Upper lobe of right lung (tissue), 1 donor: ENCODE data around the gene DPH2. TPM values are rescaled to one million over a fixed set of nuclear protein-coding genes. Genes with fewer than 3 reads are reported as not detected.

Experiments
- ATAC-seq: fragments of 200-7000 bp; cut with Tn5 transposase; one replicate; pipeline ENCODE4 v1.9.1; 2020; ENCODE audit warnings: mild to moderate bottlenecking, moderate library complexity
- DNase-seq: peaks from one replicate; pipeline ENCODE4 v3.0.0-alpha.2; 2020
- H3K27ac ChIP-seq: fragments of 200-600 bp; one replicate; pipeline ENCODE4 v1.8.0; 2022
- H3K27me3 ChIP-seq: fragments of 200-600 bp; one replicate; pipeline ENCODE4 v1.8.0; 2022; ENCODE audit warnings: mild to moderate bottlenecking
- H3K36me3 ChIP-seq: fragments of 200-600 bp; one replicate; pipeline ENCODE4 v1.8.0; 2022
- H3K4me1 ChIP-seq: fragments of 200-600 bp; one replicate; pipeline ENCODE4 v1.8.0; 2022
- H3K4me3 ChIP-seq: fragments of 200-600 bp; one replicate; pipeline ENCODE4 v1.8.0; 2022; ENCODE audit warnings: mild to moderate bottlenecking
- H3K9me3 ChIP-seq: fragments of 200-600 bp; one replicate; pipeline ENCODE4 v1.8.0; 2022
- intact Hi-C: fragments of 100-400 bp; cut with DNase I; formaldehyde crosslinking; loops from one replicate; pipeline ENCODE4 v1.11.0; 2022
- total RNA-seq: library from RNA; stranded (reverse); fragmentation: NEBNext Ultra II Directional; extraction: Animal tissue kit (Norgen Biotek cat#: 25700); gene quantifications from one replicate; pipeline ENCODE4 v1.2.1, GENCODE V29; 2021
- TF ChIP-seq, protein P1 (sequence below): fragments of 200-600 bp; IDR thresholded peaks from one replicate; pipeline ENCODE4 v1.8.0; 2022; ENCODE audit warnings: antibody characterized with exemption
- donor health status: DM: no; HTN: yes; CAD: no; lungs with severe emphysema.

The DPH2 gene
- total RNA-seq, 1 donor from 2014 or later, result 18.8 TPM

DNA sequence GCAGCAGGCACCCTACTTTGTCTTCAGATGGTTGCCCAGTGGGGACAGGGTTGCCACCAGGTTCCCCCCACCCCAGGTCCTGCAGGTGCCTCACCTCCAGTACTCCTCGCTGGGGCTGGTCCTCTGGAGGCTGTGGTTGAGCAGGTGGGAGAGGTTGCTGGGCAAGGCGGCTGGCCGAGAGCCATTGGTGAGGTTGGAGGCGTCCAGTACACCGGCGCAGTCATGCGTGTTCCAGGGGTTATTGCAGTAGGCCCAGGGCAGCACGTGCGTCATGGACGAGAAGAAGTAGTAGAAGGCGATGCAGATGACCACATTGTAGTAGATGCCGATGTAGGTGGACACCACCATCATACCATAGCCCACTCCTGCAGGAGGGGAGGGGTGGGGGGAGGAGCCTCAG is 38.4 kb downstream of the DPH2 start:
- no peaks in the 10 kb centered on the region for H3K36me3 ChIP-seq
- no peak overlapping the region for H3K4me3 ChIP-seq
- H3K9me3 ChIP-seq, result no peaks in the 10 kb centered on the region
- TF ChIP-seq, protein P1, sequence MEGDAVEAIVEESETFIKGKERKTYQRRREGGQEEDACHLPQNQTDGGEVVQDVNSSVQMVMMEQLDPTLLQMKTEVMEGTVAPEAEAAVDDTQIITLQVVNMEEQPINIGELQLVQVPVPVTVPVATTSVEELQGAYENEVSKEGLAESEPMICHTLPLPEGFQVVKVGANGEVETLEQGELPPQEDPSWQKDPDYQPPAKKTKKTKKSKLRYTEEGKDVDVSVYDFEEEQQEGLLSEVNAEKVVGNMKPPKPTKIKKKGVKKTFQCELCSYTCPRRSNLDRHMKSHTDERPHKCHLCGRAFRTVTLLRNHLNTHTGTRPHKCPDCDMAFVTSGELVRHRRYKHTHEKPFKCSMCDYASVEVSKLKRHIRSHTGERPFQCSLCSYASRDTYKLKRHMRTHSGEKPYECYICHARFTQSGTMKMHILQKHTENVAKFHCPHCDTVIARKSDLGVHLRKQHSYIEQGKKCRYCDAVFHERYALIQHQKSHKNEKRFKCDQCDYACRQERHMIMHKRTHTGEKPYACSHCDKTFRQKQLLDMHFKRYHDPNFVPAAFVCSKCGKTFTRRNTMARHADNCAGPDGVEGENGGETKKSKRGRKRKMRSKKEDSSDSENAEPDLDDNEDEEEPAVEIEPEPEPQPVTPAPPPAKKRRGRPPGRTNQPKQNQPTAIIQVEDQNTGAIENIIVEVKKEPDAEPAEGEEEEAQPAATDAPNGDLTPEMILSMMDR, result no peak
- no peaks in the 10 kb centered on the region for H3K4me1 ChIP-seq
- DNase-seq (no peak), ATAC-seq (no peak)
- H3K27ac ChIP-seq, result no peak overlapping the region
- no peaks in the 10 kb centered on the region for H3K27me3 ChIP-seq
- intact Hi-C loops, result no loop called here

DNA sequence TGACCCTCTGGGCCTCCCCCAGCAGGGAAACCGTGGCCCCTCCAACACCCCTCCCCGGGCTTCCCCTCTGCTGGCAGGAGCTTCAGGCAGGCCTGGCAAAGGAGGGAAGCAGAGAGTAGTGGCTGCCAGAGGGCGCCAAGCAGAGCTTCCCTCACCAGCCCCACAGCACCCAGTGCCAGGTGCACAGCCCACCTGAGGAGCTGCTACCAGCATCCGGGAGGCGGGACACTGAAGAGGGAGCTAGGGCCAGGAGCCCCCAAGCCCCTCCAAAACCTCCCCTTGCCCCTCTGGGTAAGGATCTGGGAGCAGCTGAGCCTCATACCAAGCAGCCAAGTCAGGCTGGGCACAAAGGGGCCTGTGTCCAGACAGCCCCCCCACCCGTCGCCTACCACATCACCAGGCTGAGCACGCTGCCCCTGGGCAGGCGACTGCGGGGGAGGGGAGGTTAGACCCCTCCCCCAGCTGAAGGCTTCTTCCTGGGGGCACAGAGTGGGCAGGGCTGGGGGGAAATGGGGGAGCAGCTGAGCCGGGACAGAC is 41.2 kb downstream of the DPH2 start:
- H3K9me3 ChIP-seq, result no peaks in the 10 kb centered on the region
- H3K27me3 ChIP-seq, result no peaks in the 10 kb centered on the region
- ATAC-seq, result no peak
- no peak overlapping the region for H3K27ac ChIP-seq
- no peaks in the 10 kb centered on the region for H3K4me1 ChIP-seq
- no peak overlapping the region for H3K4me3 ChIP-seq
- no peak for DNase-seq
- H3K36me3 ChIP-seq, result no peaks in the 10 kb centered on the region
- intact Hi-C loops, result no loop called here
- TF ChIP-seq, protein P1, result no peak

DNA sequence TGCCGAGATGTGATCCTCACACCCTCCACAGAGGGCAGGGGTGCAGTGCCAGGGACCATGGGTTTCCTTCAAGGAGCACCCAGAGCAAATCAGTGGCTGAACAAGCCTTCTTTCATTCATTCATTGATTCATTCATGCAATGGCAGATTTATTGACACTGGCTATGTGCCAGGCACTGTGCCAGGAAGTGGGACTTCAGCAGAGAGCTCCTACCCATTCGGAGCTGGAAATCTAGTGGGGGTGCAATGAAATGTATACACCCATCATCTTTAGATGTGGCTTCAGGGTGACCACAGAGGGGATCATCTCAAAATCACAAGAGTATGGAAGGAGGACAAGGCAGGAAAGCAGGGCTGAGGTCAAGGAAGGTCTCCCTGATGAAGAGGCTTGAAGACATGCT is 42.6 kb downstream of the DPH2 start:
- no peaks in the 10 kb centered on the region for H3K27me3 ChIP-seq
- no peak overlapping the region for H3K4me3 ChIP-seq
- no peak overlapping the region for H3K27ac ChIP-seq
- ATAC-seq (no peak), DNase-seq (no peak)
- TF ChIP-seq, protein P1, result no peak
- no peaks in the 10 kb centered on the region for H3K9me3 ChIP-seq
- H3K36me3 ChIP-seq, result no peaks in the 10 kb centered on the region
- H3K4me1 ChIP-seq, result no peaks in the 10 kb centered on the region
- intact Hi-C loops, result no loop called here

DNA sequence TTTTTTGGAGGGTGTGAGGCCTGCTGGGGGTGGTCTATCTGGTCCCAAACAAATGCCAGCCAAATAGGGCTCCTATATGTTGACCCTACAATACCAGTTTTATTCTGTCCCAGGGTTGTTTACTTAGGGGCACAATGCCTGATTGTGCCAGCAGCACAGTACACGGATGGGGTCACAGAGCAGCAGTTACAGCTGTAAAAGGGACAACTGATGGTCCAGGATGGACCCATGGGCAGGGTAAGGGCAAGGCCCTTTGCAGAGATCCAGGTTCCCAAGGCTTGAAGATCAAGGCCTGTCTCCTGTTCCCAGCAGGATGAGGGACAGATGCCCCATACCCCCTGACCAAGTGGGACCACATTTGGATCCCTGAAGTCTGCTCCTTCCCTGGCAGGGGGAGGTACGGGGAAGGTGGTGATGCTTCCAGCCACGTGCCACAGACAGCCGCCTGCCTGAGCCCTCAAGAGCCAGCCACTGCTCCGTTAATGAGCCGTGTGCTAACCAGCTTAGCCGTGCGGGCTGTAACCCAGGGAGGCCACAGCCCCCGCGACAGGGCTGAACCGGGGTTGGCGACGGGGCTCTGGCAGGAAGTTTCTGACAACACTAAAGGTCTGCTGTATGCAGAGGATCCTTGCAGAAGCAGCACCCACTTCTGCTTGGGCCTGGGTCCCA is 43.3 kb downstream of the DPH2 start:
- H3K27ac ChIP-seq, result no peak overlapping the region
- TF ChIP-seq, protein P1, result no peak
- DNase-seq (no peak), ATAC-seq (no peak)
- H3K36me3 ChIP-seq, result no peaks in the 10 kb centered on the region
- H3K27me3 ChIP-seq, result no peaks in the 10 kb centered on the region
- no peaks in the 10 kb centered on the region for H3K4me1 ChIP-seq
- H3K9me3 ChIP-seq, result no peaks in the 10 kb centered on the region
- intact Hi-C loops, result no loop called here
- H3K4me3 ChIP-seq, result no peak overlapping the region

DNA sequence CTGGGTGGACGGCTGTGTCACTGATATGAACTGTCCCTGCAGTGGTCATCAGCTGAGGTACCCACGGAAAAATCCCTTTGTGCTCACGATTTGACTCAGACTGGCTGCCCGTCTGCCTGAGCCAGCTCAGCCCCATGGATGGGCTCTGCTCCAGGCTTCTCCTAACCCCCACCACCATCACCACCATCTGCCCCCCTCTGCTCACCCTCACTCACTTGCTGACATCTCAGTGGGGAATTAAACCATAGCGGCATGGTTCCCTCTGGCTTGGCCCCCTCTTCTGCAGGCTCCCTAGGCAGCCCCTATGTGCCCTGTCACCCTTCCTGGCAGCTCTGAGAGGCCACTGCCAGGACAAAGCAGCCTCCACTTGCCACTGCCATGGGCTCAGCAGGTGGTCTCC is 44.1 kb downstream of the DPH2 start:
- no peaks in the 10 kb centered on the region for H3K36me3 ChIP-seq
- H3K4me3 ChIP-seq, result no peak overlapping the region
- no peaks in the 10 kb centered on the region for H3K4me1 ChIP-seq
- intact Hi-C loops, result no loop called here
- H3K27ac ChIP-seq, result no peak overlapping the region
- no peak for ATAC-seq
- DNase-seq, result no peak
- H3K27me3 ChIP-seq, result no peaks in the 10 kb centered on the region
- no peaks in the 10 kb centered on the region for H3K9me3 ChIP-seq
- TF ChIP-seq, protein P1, result no peak
